K562 (cell line): ENCODE measurements around the gene ELMO3. TPM values are rescaled to one million over a fixed set of nuclear protein-coding genes. Genes with fewer than 3 reads are reported as not detected.

ENCODE experiments used
- ADNP ChIP-seq: fragments of 200-800 bp; sonication (Bioruptor generic); IDR thresholded peaks from 2 replicates; pipeline ENCODE4 v1.6.1; 2016; ENCODE audit warnings: missing genetic modification characterization, missing compliant biosample characterization
- ATF1 ChIP-seq, 2 experiments: fragments of 450-650 bp in 1 of 2; IDR thresholded peaks; 2 replicates each; pipeline ENCODE4 v1.6.1; 2016; ENCODE audit warnings: missing compliant biosample characterization in 1 of 2, missing genetic modification characterization in 1 of 2
- BCOR ChIP-seq: fragments of 450-650 bp; IDR thresholded peaks from 2 replicates; pipeline ENCODE4 v1.6.1; 2016
- CEBPB ChIP-seq: fragments of 450-650 bp; IDR thresholded peaks from 2 replicates; pipeline ENCODE4 v1.6.1; 2016; ENCODE audit warnings: missing genetic modification characterization, missing compliant biosample characterization
- MXI1 ChIP-seq: IDR thresholded peaks from 2 replicates; pipeline ENCODE4 v1.6.1; 2011; ENCODE audit warnings: low read depth, mild to moderate bottlenecking, improper control_type of control experiment, low read length
- POLR2G ChIP-seq: fragments of 200-400 bp; formaldehyde crosslinking; IDR thresholded peaks from 2 replicates; pipeline ENCODE4 v1.6.1; 2017; ENCODE audit warnings: low read depth, mild to moderate bottlenecking, antibody characterized with exemption, low read length, moderate library complexity
- ZMIZ1 ChIP-seq, 2 experiments: fragments of 150-350 bp in 1 of 2; IDR thresholded peaks; 2 replicates each; pipeline ENCODE4 v1.6.1; 2012 to 2016; ENCODE audit warnings: low read depth in 2 of 2, low read length in 2 of 2, mild to moderate bottlenecking in 1 of 2, moderate library complexity in 1 of 2
- ZNF197 ChIP-seq: fragments of 200-800 bp; sonication (Bioruptor generic); IDR thresholded peaks from 2 replicates; pipeline ENCODE4 v1.6.1; 2016; ENCODE audit warnings: low read depth, missing genetic modification characterization, missing compliant biosample characterization
- ZNF318 ChIP-seq, 2 experiments: fragments of 450-650 bp; IDR thresholded peaks; 2 replicates each; pipeline ENCODE4 v1.6.1; 2016; ENCODE audit warnings: mild to moderate bottlenecking in 2 of 2, borderline replicate concordance in 1 of 2, low read depth in 1 of 2, moderate library complexity in 1 of 2
- ZNF551 ChIP-seq: fragments of 250-450 bp; sonication (Bioruptor Pico); IDR thresholded peaks from 2 replicates; pipeline ENCODE4 v1.5.0; 2021; ENCODE audit warnings: mild to moderate bottlenecking, moderate library complexity
- polyA plus RNA-seq, 8 experiments: library from polyadenylated mRNA; depleted of rRNA in 4 of 8; stranded (reverse) in 5 of 8; unstranded in 3 of 8; fragments of >200 nt; fragmentation: Nextera tagmentation in 2 of 8; fragmentation: Illumina TruSeq in 1 of 8; extraction: Ambion mirVana in 2 of 8; extraction: Trizol in 1 of 8; gene quantifications; 2 replicates each; pipeline versions ENCODE4 v1.2.1 to v1.2.3, GENCODE V29; 2011 to 2014; ENCODE audit warnings: inconsistent platforms in 1 of 8, missing spikeins in 1 of 8
- total RNA-seq, 7 experiments: library from RNA; depleted of rRNA in 6 of 7; stranded (reverse); fragments of >200 nt in 6 of 7; fragmentation: Illumina TruSeq in 2 of 7; extraction: Trizol in 2 of 7; gene quantifications; 2 replicates each; pipeline versions ENCODE4 v1.2.1 to v1.2.3, GENCODE V29; 2011 to 2021; ENCODE audit warnings: low replicate concordance in 1 of 7
- TF ChIP-seq, protein P1 (sequence below): fragments of 450-650 bp; IDR thresholded peaks from 2 replicates; pipeline ENCODE4 v1.6.1; 2016; ENCODE audit warnings: antibody characterized with exemption
- TF ChIP-seq, protein P2 (sequence below): sonication (generic); formaldehyde crosslinking; IDR thresholded peaks from 2 replicates; pipeline ENCODE4 v1.9.0; 2022; ENCODE audit warnings: mild to moderate bottlenecking, missing genetic modification reagents

Gene ELMO3
- total and polyA plus RNA-seq, 9 of the 15 experiments (the other 6 are each of a cell fraction or from before 2014, with no cell fraction given): 0.04 to 5.1 (median 1.5) TPM

- TF ChIP-seq, protein P1, sequence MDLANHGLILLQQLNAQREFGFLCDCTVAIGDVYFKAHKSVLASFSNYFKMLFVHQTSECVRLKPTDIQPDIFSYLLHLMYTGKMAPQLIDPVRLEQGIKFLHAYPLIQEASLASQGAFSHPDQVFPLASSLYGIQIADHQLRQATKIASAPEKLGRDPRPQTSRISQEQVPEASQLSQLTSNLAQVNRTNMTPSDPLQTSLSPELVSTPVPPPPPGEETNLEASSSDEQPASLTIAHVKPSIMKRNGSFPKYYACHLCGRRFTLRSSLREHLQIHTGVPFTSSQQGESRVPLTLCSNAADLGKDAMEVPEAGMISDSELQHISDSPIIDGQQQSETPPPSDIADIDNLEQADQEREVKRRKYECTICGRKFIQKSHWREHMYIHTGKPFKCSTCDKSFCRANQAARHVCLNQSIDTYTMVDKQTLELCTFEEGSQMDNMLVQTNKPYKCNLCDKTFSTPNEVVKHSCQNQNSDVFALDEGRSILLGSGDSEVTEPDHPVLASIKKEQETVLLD: 0 out of 2 replicates have a peak, but pooled peaks have one; percentile 33
- TF ChIP-seq BCOR (no peak), ADNP (tag) (no peak), ZNF318 (IDR thresholded peaks at IDR 0.05; ENCODE audit: borderline replicate concordance in 1 of 2, low read depth in 1 of 2) (peak in 1 of 2 experiments; percentile 62; a peak in 1 of 4 replicates), ATF1 (CRISPR knock-in tag; IDR thresholded peaks at IDR 0.05) (peak; percentile 99), ATF1 (tag; IDR thresholded peaks at IDR 0.05) (peak; percentile 100), ZMIZ1 (IDR thresholded peaks at IDR 0.05; ENCODE audit: low read depth in 2 of 2, low read length in 2 of 2) (0 out of 4 replicates have a peak, but pooled peaks of 1 of the 2 experiments have one; percentile 8), CEBPB (no peak), ZNF197 (CRISPR knock-in tag) (no peak), ZNF551 (CRISPR knock-in tag) (no peak), POLR2G (peak; percentile 84), MXI1 (peak; percentile 85; the same call in 1 of the 2 replicates)
- TF ChIP-seq, protein P2, sequence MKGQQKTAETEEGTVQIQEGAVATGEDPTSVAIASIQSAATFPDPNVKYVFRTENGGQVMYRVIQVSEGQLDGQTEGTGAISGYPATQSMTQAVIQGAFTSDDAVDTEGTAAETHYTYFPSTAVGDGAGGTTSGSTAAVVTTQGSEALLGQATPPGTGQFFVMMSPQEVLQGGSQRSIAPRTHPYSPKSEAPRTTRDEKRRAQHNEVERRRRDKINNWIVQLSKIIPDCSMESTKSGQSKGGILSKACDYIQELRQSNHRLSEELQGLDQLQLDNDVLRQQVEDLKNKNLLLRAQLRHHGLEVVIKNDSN: no peak
Measured at GRCh38 chr16:67226804-67227566, 28.1 kb downstream of the ELMO3 start, which contains the start of gene TMEM208 (continued).
